Body of pancreas (tissue), 4 donors: ENCODE data around the gene TRPM3. TPM values are rescaled to one million over a fixed set of nuclear protein-coding genes. Genes with fewer than 3 reads are reported as not detected.

Source experiments
- ATAC-seq: fragments of 150-250 bp; one replicate; pipeline ENCODE4 v1.9.1; 2016
- DNase-seq, 4 donors: peaks; one replicate each; pipeline ENCODE4 v3.0.0-alpha.2; 2019
- H3K27ac ChIP-seq, 4 donors: fragments of 200-600 bp; sonication (generic); 1 replicate in 3 of 4; 2 replicates in 1 of 4; pipeline versions ENCODE4 v1.5.1 to v1.6.1; 2016 to 2019; ENCODE audit warnings: mild to moderate bottlenecking in 1 of 4, mixed read lengths in 1 of 4, moderate library complexity in 1 of 4
- H3K27me3 ChIP-seq, 2 donors: fragments of 200-600 bp; sonication (generic); one replicate each; pipeline ENCODE4 v1.6.0; 2016; ENCODE audit warnings: mild to moderate bottlenecking in 1 of 2
- H3K36me3 ChIP-seq, 2 donors: fragments of 200-600 bp; sonication (generic); replicated peaks in 1 of 2; 2 replicates each; pipeline ENCODE4 v1.5.1; 2016; ENCODE audit warnings: low read depth in 2 of 2; ENCODE audit not compliant: insufficient read depth in 1 of 2
- H3K4me1 ChIP-seq: fragments of 200-600 bp; sonication (generic); one replicate; pipeline ENCODE4 v1.6.0; 2016
- H3K4me3 ChIP-seq, 2 donors: fragments of 200-600 bp; sonication (generic); 1 replicate in 1 of 2; 2 replicates in 1 of 2; pipeline ENCODE4 v1.5.1; 2016 to 2019
- H3K9me3 ChIP-seq, 3 donors: fragments of 200-600 bp; sonication (generic); 1 replicate in 2 of 3; 2 replicates in 1 of 3; pipeline ENCODE4 v1.5.1; 2016
- CTCF ChIP-seq, 7 experiments: fragments of 450-650 bp in 4 of 7; fragments of 200-600 bp in 3 of 7; sonication (generic) in 3 of 7; IDR thresholded peaks; one replicate each; pipeline ENCODE4 v1.5.1; 2016 to 2019; ENCODE audit warnings: antibody characterized with exemption in 7 of 7
- POLR2A ChIP-seq, 3 donors: fragments of 450-650 bp; IDR thresholded peaks; one replicate each; pipeline ENCODE4 v1.6.1; 2016; ENCODE audit warnings: antibody characterized with exemption in 3 of 3, mild to moderate bottlenecking in 2 of 3
- WGBS, 2 donors: methylation state at CpG; one replicate each; pipeline ENCODE4 v1.1.5; 2017; 5-methylcytosine and 5-hydroxymethylcytosine counted together
- intact Hi-C: fragments of 100-400 bp; cut with DNase I; formaldehyde crosslinking; loops from one replicate; pipeline ENCODE4 v1.15.1; 2023
- total RNA-seq, 2 donors: library from RNA; depleted of rRNA; stranded (reverse); fragments of >200 nt; gene quantifications; one replicate each; pipeline ENCODE4 v1.1.0, GENCODE V29; 2016

Gene TRPM3
- 1 to 10 TPM in 1 of 2 donors, under 1 TPM in 1; 0.78 to 1.3 TPM for total RNA-seq

GRCh38 chr9:71121275-71122021 lies at the start of gene TRPM3:
Gene TRPM3 (minus strand): TSS chr9:71121621. CDS start chr9:71121354, 267 bp downstream.
- DNase-seq (no peak), ATAC-seq (no peak)
- no peaks in the 10 kb centered on the region for H3K4me1 ChIP-seq
- no peaks in the 10 kb centered on the region for H3K36me3 ChIP-seq
- H3K27ac ChIP-seq = no peak within 1 kb of the TSS
- H3K27me3 ChIP-seq = no peaks in the 10 kb centered on the region
- no peaks in the 10 kb centered on the region for H3K9me3 ChIP-seq
- TF ChIP-seq POLR2A (IDR thresholded peaks at IDR 0.05) (no peak), CTCF (IDR thresholded peaks at IDR 0.05) (no peak)
- 2 to 4% methylated on average over 19 of the region's 19 CpGs for WGBS, 2 donors
- intact Hi-C loops = no loop called here
- no peak within 1 kb of the TSS for H3K4me3 ChIP-seq

GRCh38 chr9:71168418-71168817 lies 47.0 kb upstream of the TRPM3 start:
- intact Hi-C loops = no loop called here
- Histone ChIP-seq H3K9me3 (no peaks in the 10 kb centered on the region), H3K27ac (no peak overlapping the region), H3K4me1 (no peaks in the 10 kb centered on the region), H3K36me3 (no peaks in the 10 kb centered on the region), H3K4me3 (no peak overlapping the region), H3K27me3 (no peaks in the 10 kb centered on the region)
- TF ChIP-seq CTCF (IDR thresholded peaks at IDR 0.05) (no peak), POLR2A (IDR thresholded peaks at IDR 0.05) (no peak)
- ATAC-seq = no peak
- DNase-seq = no peak

- no peaks in the 10 kb centered on the region for H3K27me3 ChIP-seq
- 67 to 89% methylated on average over 2 of the region's 2 CpGs for WGBS, 2 donors
- ATAC-seq (no peak), DNase-seq (no peak)
- H3K4me3 ChIP-seq = no peak overlapping the region
- no peaks in the 10 kb centered on the region for H3K36me3 ChIP-seq
- intact Hi-C loops = no loop called here
- H3K4me1 ChIP-seq = no peaks in the 10 kb centered on the region
- H3K9me3 ChIP-seq = no peaks in the 10 kb centered on the region
- H3K27ac ChIP-seq = no peak overlapping the region
- TF ChIP-seq CTCF (IDR thresholded peaks at IDR 0.05) (no peak), POLR2A (IDR thresholded peaks at IDR 0.05) (no peak)
Observed at GRCh38 chr9:71162126-71162525, 40.7 kb upstream of the TRPM3 start.

GRCh38 chr9:71157731-71158130 lies 36.3 kb upstream of the TRPM3 start:
- 57 to 58% methylated on average over 1 of the region's 1 CpG for WGBS, 2 donors
- Histone ChIP-seq H3K4me3 (no peak overlapping the region), H3K27me3 (no peaks in the 10 kb centered on the region), H3K36me3 (no peaks in the 10 kb centered on the region), H3K27ac (no peak overlapping the region), H3K4me1 (no peaks in the 10 kb centered on the region), H3K9me3 (no peaks in the 10 kb centered on the region)
- ATAC-seq (no peak), DNase-seq (no peak)
- intact Hi-C loops = no loop called here
- TF ChIP-seq POLR2A (IDR thresholded peaks at IDR 0.05) = no peak

- no peaks in the 10 kb centered on the region for H3K9me3 ChIP-seq
- ATAC-seq (no peak), DNase-seq (no peak)
- intact Hi-C loops = no loop called here
- no peak overlapping the region for H3K4me3 ChIP-seq
- H3K27me3 ChIP-seq = no peaks in the 10 kb centered on the region
- WGBS, 2 donors = 13 to 22% methylated on average over 2 of the region's 2 CpGs
- TF ChIP-seq POLR2A (IDR thresholded peaks at IDR 0.05) (no peak), CTCF (IDR thresholded peaks at IDR 0.05) (no peak)
- H3K4me1 ChIP-seq = no peaks in the 10 kb centered on the region
- H3K36me3 ChIP-seq = no peaks in the 10 kb centered on the region
- no peak overlapping the region for H3K27ac ChIP-seq
Observed at GRCh38 chr9:71147368-71147767, 25.9 kb upstream of the TRPM3 start.
